GM12872 (cell line): Measurements from ENCODE around the gene PTPRS.

ENCODE experiments used
- CTCF ChIP-seq: IDR thresholded peaks from 3 replicates; pipeline ENCODE4 v1.5.1; 2011; ENCODE audit warnings: low read depth, mild to moderate bottlenecking, low read length, moderate library complexity; ENCODE audit not compliant: insufficient read depth

PTPRS gene

GRCh38 chr19:5294403-5295160 lies 46.0 kb downstream of the PTPRS start:
- no peak for TF ChIP-seq CTCF

GRCh38 chr19:5293612-5294378 lies 46.8 kb downstream of the PTPRS start:
- TF ChIP-seq CTCF = no peak

DNA sequence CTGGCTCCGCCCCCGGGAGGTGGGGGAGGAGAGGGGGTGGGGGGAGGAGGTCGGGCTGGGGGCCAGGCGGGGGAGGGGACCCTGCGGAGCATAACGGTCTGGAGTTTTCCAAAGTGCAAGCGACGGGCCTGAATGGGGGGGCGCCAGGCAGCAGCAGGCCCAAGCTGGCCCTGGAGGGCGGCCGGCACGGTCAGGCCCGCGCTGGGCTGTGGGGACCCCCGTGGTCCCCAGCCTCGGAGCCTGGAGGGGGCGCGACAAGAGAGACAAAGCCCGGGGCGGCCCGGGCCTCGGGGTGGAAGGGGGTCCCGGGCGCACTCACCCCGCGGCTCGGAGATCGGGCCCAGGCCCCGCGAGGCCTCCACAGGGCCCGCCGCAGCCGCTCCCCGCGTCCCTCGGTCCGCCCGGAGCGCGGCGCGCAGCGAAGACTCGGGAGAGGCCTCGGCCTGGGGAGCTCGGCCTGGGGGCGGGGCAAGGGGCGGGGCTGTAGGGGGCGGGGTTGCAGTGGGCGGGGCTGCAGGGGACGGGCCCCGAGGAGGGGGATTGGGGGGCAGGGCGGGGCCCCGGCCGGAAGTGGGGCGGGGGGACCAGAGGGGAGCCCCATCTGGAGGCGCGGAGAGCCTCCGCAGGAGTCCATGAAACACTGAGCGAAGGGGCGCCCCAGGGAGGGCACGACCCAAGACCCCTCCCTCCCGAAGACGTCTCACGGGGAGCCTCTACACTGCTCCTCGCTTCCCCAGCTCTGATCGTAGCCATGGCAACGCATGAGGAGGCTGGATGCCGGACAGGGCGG lies 47.6 kb downstream of the PTPRS start:
- TF ChIP-seq CTCF = no peak

DNA sequence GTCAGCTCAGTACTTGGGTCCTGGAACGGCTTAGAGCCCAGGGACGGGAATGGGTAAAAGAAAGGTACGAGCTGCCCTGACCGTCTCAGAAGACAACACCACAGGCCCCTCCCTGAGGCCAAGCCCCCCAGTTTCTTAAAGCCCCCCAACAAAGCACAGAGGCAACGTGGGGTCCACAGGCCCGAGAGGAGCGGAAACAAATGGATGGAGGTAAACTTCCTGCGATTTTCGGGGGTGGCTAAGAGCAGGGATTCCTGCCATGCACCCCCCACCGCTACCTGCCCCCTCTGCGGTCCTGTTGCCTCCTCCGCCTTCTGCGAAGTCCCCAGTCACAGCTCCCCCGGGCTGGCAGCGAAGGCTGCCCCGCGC lies 48.2 kb downstream of the PTPRS start:
- no peak for TF ChIP-seq CTCF

- TF ChIP-seq CTCF = no peak
Measured at GRCh38 chr19:5291588-5292193, 48.9 kb downstream of the PTPRS start.
